ENCODE results near the gene LAPTM5.

Gene LAPTM5

GRCh38 chr1:30785714-30786113 lies 28.1 kb upstream of the LAPTM5 start:
- Histone ChIP-seq H3K9ac (ENCODE audit: low read depth, low read length) (no peak overlapping the region), H3K27me3 (ENCODE audit: insufficient read depth, low read length) (no peaks in the 10 kb centered on the region), H3K4me3 (ENCODE audit: low read length) (no peak overlapping the region), H3K27ac (ENCODE audit: low read depth, low read length) (no peak overlapping the region), H3K4me1 (ENCODE audit: insufficient read depth, low read length) (0 out of 2 replicates have a peak, but pooled peaks cover 2% of the 10 kb centered on the region), H3K36me3 (ENCODE audit: insufficient read depth, low read length) (no peaks in the 10 kb centered on the region), H3K9me3 (ENCODE audit: insufficient read depth, low read depth, low read length) (no peaks in the 10 kb centered on the region)
- WGBS, result 94% methylated on average over 7 of the region's 7 CpGs

- no peak overlapping the region for H3K4me3 ChIP-seq (ENCODE audit: low read length)
- no peaks in the 10 kb centered on the region for H3K36me3 ChIP-seq (ENCODE audit: insufficient read depth, low read length)
- 87% methylated on average over 7 of the region's 7 CpGs for WGBS
- H3K9me3 ChIP-seq (ENCODE audit: insufficient read depth, low read depth, low read length), result no peaks in the 10 kb centered on the region
- H3K9ac ChIP-seq (ENCODE audit: low read depth, low read length), result no peak overlapping the region
- H3K27me3 ChIP-seq (ENCODE audit: insufficient read depth, low read length), result no peaks in the 10 kb centered on the region
- H3K27ac ChIP-seq (ENCODE audit: low read depth, low read length), result no peak overlapping the region
- 0 out of 2 replicates have a peak, but pooled peaks cover 2% of the 10 kb centered on the region for H3K4me1 ChIP-seq (ENCODE audit: insufficient read depth, low read length)
These were observed 27.6 kb upstream of the LAPTM5 start for GRCh38 chr1:30785181-30785580.

- Histone ChIP-seq H3K27ac (ENCODE audit: low read depth, low read length) (no peak overlapping the region), H3K4me3 (ENCODE audit: low read length) (no peak overlapping the region), H3K9ac (ENCODE audit: low read depth, low read length) (no peak overlapping the region), H3K36me3 (ENCODE audit: insufficient read depth, low read length) (no peaks in the 10 kb centered on the region), H3K4me1 (ENCODE audit: insufficient read depth, low read length) (0 out of 2 replicates have a peak, but pooled peaks cover 2% of the 10 kb centered on the region), H3K27me3 (ENCODE audit: insufficient read depth, low read length) (no peaks in the 10 kb centered on the region), H3K9me3 (ENCODE audit: insufficient read depth, low read depth, low read length) (no peaks in the 10 kb centered on the region)
- WGBS, result 79% methylated on average over 16 of the region's 16 CpGs
These were observed 25.8 kb upstream of the LAPTM5 start for GRCh38 chr1:30783256-30783915.

- no peak overlapping the region for H3K27ac ChIP-seq (ENCODE audit: low read depth, low read length)
- no peaks in the 10 kb centered on the region for H3K27me3 ChIP-seq (ENCODE audit: insufficient read depth, low read length)
- H3K9ac ChIP-seq (ENCODE audit: low read depth, low read length), result no peak overlapping the region
- 0 out of 2 replicates have a peak, but pooled peaks cover 2% of the 10 kb centered on the region for H3K4me1 ChIP-seq (ENCODE audit: insufficient read depth, low read length)
- no peak overlapping the region for H3K4me3 ChIP-seq (ENCODE audit: low read length)
- 40% methylated on average over 20 of the region's 25 CpGs for WGBS
- H3K9me3 ChIP-seq (ENCODE audit: insufficient read depth, low read depth, low read length), result no peaks in the 10 kb centered on the region
- no peaks in the 10 kb centered on the region for H3K36me3 ChIP-seq (ENCODE audit: insufficient read depth, low read length)
These were observed 25.0 kb upstream of the LAPTM5 start for GRCh38 chr1:30782361-30783255.

- WGBS, result 94% methylated on average over 9 of the region's 10 CpGs
- no peaks in the 10 kb centered on the region for H3K27me3 ChIP-seq (ENCODE audit: insufficient read depth, low read length)
- no peaks in the 10 kb centered on the region for H3K36me3 ChIP-seq (ENCODE audit: insufficient read depth, low read length)
- no peak overlapping the region for H3K9ac ChIP-seq (ENCODE audit: low read depth, low read length)
- no peak overlapping the region for H3K27ac ChIP-seq (ENCODE audit: low read depth, low read length)
- H3K9me3 ChIP-seq (ENCODE audit: insufficient read depth, low read depth, low read length), result no peaks in the 10 kb centered on the region
- 0 out of 2 replicates have a peak, but pooled peaks cover 2% of the 10 kb centered on the region for H3K4me1 ChIP-seq (ENCODE audit: insufficient read depth, low read length)
- H3K4me3 ChIP-seq (ENCODE audit: low read length), result no peak overlapping the region
These were observed 24.3 kb upstream of the LAPTM5 start for GRCh38 chr1:30781906-30782305.

- Histone ChIP-seq H3K27ac (ENCODE audit: low read depth, low read length) (no peak overlapping the region), H3K9me3 (ENCODE audit: insufficient read depth, low read depth, low read length) (no peaks in the 10 kb centered on the region), H3K36me3 (ENCODE audit: insufficient read depth, low read length) (no peaks in the 10 kb centered on the region), H3K27me3 (ENCODE audit: insufficient read depth, low read length) (no peaks in the 10 kb centered on the region), H3K9ac (ENCODE audit: low read depth, low read length) (no peak overlapping the region), H3K4me3 (ENCODE audit: low read length) (no peak overlapping the region), H3K4me1 (ENCODE audit: insufficient read depth, low read length) (0 out of 2 replicates have a peak, but pooled peaks cover 2% of the 10 kb centered on the region)
- WGBS, result 85% methylated on average over 5 of the region's 5 CpGs
These were observed 22.8 kb upstream of the LAPTM5 start for GRCh38 chr1:30780409-30780808.

GRCh38 chr1:30779294-30780071 lies 21.9 kb upstream of the LAPTM5 start:
- Histone ChIP-seq H3K27me3 (ENCODE audit: insufficient read depth, low read length) (no peaks in the 10 kb centered on the region), H3K4me3 (ENCODE audit: low read length) (no peak overlapping the region), H3K9me3 (ENCODE audit: insufficient read depth, low read depth, low read length) (no peaks in the 10 kb centered on the region), H3K36me3 (ENCODE audit: insufficient read depth, low read length) (no peaks in the 10 kb centered on the region), H3K27ac (ENCODE audit: low read depth, low read length) (no peak overlapping the region), H3K9ac (ENCODE audit: low read depth, low read length) (no peak overlapping the region), H3K4me1 (ENCODE audit: insufficient read depth, low read length) (0 out of 2 replicates have a peak, but pooled peaks cover 2% of the 10 kb centered on the region)
- WGBS, result 40% methylated on average over 9 of the region's 12 CpGs

- 92% methylated on average over 3 of the region's 6 CpGs for WGBS
- H3K36me3 ChIP-seq (ENCODE audit: insufficient read depth, low read length), result no peaks in the 10 kb centered on the region
- H3K9me3 ChIP-seq (ENCODE audit: insufficient read depth, low read depth, low read length), result no peaks in the 10 kb centered on the region
- no peak overlapping the region for H3K27ac ChIP-seq (ENCODE audit: low read depth, low read length)
- no peak overlapping the region for H3K4me3 ChIP-seq (ENCODE audit: low read length)
- H3K9ac ChIP-seq (ENCODE audit: low read depth, low read length), result no peak overlapping the region
- H3K27me3 ChIP-seq (ENCODE audit: insufficient read depth, low read length), result no peaks in the 10 kb centered on the region
- H3K4me1 ChIP-seq (ENCODE audit: insufficient read depth, low read length), result 0 out of 2 replicates have a peak, but pooled peaks cover 2% of the 10 kb centered on the region
These were observed 21.4 kb upstream of the LAPTM5 start for GRCh38 chr1:30778979-30779293.

- H3K36me3 ChIP-seq (ENCODE audit: insufficient read depth, low read length), result no peaks in the 10 kb centered on the region
- no peaks in the 10 kb centered on the region for H3K27me3 ChIP-seq (ENCODE audit: insufficient read depth, low read length)
- no peak overlapping the region for H3K9ac ChIP-seq (ENCODE audit: low read depth, low read length)
- 0 out of 2 replicates have a peak, but pooled peaks cover 2% of the 10 kb centered on the region for H3K4me1 ChIP-seq (ENCODE audit: insufficient read depth, low read length)
- no peak overlapping the region for H3K4me3 ChIP-seq (ENCODE audit: low read length)
- WGBS, result 93% methylated on average over 9 of the region's 11 CpGs
- H3K9me3 ChIP-seq (ENCODE audit: insufficient read depth, low read depth, low read length), result no peaks in the 10 kb centered on the region
- H3K27ac ChIP-seq (ENCODE audit: low read depth, low read length), result no peak overlapping the region
These were observed 20.8 kb upstream of the LAPTM5 start for GRCh38 chr1:30778154-30778978.

GRCh38 chr1:30777904-30778153 lies 20.3 kb upstream of the LAPTM5 start:
- Histone ChIP-seq H3K9me3 (ENCODE audit: insufficient read depth, low read depth, low read length) (no peaks in the 10 kb centered on the region), H3K4me3 (ENCODE audit: low read length) (no peak overlapping the region), H3K27me3 (ENCODE audit: insufficient read depth, low read length) (no peaks in the 10 kb centered on the region), H3K36me3 (ENCODE audit: insufficient read depth, low read length) (no peaks in the 10 kb centered on the region), H3K9ac (ENCODE audit: low read depth, low read length) (no peak overlapping the region), H3K4me1 (ENCODE audit: insufficient read depth, low read length) (0 out of 2 replicates have a peak, but pooled peaks cover 2% of the 10 kb centered on the region), H3K27ac (ENCODE audit: low read depth, low read length) (no peak overlapping the region)
- 78% methylated on average over 4 of the region's 4 CpGs for WGBS

Data from HUES64 (cell line).